Mucosa of descending colon (tissue), 3 donors: ENCODE results near the gene ZNF154. TPM values are rescaled to one million over a fixed set of nuclear protein-coding genes. Genes with fewer than 3 reads are reported as not detected.

Experiments used
- ATAC-seq: fragments of 200-7000 bp; cut with Tn5 transposase; one replicate; pipeline ENCODE4 v1.9.1; 2020; ENCODE audit warnings: mild to moderate bottlenecking, moderate library complexity
- DNase-seq, 3 donors: peaks; one replicate each; pipeline ENCODE4 v3.0.0-alpha.2; 2020
- H3K36me3 ChIP-seq: fragments of 200-600 bp; one replicate; pipeline ENCODE4 v1.8.0; 2021; ENCODE audit warnings: low read depth, mild to moderate bottlenecking
- H3K4me1 ChIP-seq: fragments of 200-600 bp; one replicate; pipeline ENCODE4 v1.8.0; 2021; ENCODE audit warnings: low read depth, mild to moderate bottlenecking
- H3K4me3 ChIP-seq: fragments of 200-600 bp; one replicate; pipeline ENCODE4 v1.8.0; 2021; ENCODE audit warnings: mild to moderate bottlenecking
- H3K9me3 ChIP-seq: fragments of 200-600 bp; one replicate; pipeline ENCODE4 v1.8.0; 2021; ENCODE audit warnings: mild to moderate bottlenecking
- intact Hi-C, 2 donors: fragments of 100-400 bp; cut with DNase I in 1 of 2; cut with micrococcal nuclease in 1 of 2; formaldehyde crosslinking; loops; one replicate each; pipeline versions ENCODE4 v1.11.0 to v1.11.1; 2022; cut with DNase I, micrococcal nuclease
- total RNA-seq, 3 donors: library from RNA; stranded (reverse); fragmentation: NEBNext Ultra II Directional in 2 of 3; extraction: Animal tissue kit (Norgen Biotek cat#: 25700) in 2 of 3; gene quantifications; one replicate each; pipeline versions ENCODE4 v1.2.1 to v1.2.4, GENCODE V29; 2021 to 2023
- TF ChIP-seq, protein P1 (sequence below): fragments of 200-600 bp; IDR thresholded peaks from one replicate; pipeline ENCODE4 v1.8.0; 2022; ENCODE audit warnings: antibody characterized with exemption, mild to moderate bottlenecking
- donor health status: DM: no; HTN: no; CAD: no; lungs with moderate emphysema.
- donor health status: DM: no; HTN: no; CAD: no.
- donor health status: DM: no; HTN: yes; CAD: no.

The ZNF154 gene
- total RNA-seq, 3 donors from 2014 or later: 0.72 to 13.7 (median 1.5) TPM

DNA sequence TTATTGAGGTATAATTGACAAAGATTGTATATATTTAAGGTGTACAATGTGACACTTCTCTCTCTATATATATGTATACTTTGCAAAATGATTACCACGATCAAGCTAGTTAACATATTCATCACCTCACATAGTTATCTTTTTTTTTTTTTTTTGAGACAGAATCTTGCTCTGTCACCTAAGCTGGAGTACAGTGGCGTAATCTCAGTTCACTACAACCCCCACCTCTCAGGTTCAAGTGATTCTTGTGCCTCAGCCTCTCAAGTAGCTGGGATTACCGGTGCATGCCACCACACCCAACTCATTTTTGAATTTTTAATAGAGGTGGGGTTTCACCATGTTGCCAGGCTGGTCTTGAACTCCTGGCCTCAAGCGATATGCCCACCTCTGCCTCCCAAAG is 36.5 kb downstream of the ZNF154 start:
- DNase-seq: no peak
- no peaks in the 10 kb centered on the region for H3K4me1 ChIP-seq

GRCh38 chr19:57671124-57671895 is 37.7 kb downstream of the ZNF154 start:
- ATAC-seq (no peak), DNase-seq (no peak)
- intact Hi-C loops: no loop called here
- H3K9me3 ChIP-seq: peaks cover 4% of the 10 kb centered on the region
- H3K4me3 ChIP-seq: no peak overlapping the region
- no peaks in the 10 kb centered on the region for H3K4me1 ChIP-seq
- TF ChIP-seq, protein P1, sequence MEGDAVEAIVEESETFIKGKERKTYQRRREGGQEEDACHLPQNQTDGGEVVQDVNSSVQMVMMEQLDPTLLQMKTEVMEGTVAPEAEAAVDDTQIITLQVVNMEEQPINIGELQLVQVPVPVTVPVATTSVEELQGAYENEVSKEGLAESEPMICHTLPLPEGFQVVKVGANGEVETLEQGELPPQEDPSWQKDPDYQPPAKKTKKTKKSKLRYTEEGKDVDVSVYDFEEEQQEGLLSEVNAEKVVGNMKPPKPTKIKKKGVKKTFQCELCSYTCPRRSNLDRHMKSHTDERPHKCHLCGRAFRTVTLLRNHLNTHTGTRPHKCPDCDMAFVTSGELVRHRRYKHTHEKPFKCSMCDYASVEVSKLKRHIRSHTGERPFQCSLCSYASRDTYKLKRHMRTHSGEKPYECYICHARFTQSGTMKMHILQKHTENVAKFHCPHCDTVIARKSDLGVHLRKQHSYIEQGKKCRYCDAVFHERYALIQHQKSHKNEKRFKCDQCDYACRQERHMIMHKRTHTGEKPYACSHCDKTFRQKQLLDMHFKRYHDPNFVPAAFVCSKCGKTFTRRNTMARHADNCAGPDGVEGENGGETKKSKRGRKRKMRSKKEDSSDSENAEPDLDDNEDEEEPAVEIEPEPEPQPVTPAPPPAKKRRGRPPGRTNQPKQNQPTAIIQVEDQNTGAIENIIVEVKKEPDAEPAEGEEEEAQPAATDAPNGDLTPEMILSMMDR: no peak
- H3K36me3 ChIP-seq: no peaks in the 10 kb centered on the region

More for the DNA sequence above, 36.5 kb downstream of the ZNF154 start:
- H3K4me3 ChIP-seq: no peak overlapping the region
- TF ChIP-seq, protein P1: no peak
- H3K9me3 ChIP-seq: peaks cover 7% of the 10 kb centered on the region
- ATAC-seq: no peak
- intact Hi-C loops: no loop called here
- H3K36me3 ChIP-seq: no peaks in the 10 kb centered on the region

DNA sequence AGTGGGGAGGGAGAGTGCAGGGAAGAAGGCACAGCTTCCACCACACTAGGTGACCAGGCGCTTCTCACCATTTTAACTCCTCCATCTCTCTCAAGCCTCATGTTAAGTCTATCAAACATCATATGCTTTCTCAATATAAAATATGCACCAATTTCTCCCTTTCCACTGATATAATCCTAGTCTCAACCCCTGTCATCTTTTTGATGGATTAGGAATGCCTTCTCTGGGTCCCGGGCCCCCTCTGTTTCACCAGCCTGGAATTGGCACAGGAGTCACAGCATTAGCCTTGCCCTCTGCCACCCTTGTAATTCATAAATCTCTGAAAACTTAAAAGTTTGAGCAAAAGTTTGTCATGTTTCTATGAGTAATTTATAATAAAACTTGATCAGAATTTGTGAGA is 40.4 kb downstream of the ZNF154 start, which contains the start of gene ZSCAN4:
Gene ZSCAN4 (plus strand): TSS at position 301 of the 400 bp plus-strand sequence. CDS start 7,211 bp downstream, outside the sequence.
- ATAC-seq (no peak), DNase-seq (no peak)
- H3K9me3 ChIP-seq: no peaks in the 10 kb centered on the region

DNA sequence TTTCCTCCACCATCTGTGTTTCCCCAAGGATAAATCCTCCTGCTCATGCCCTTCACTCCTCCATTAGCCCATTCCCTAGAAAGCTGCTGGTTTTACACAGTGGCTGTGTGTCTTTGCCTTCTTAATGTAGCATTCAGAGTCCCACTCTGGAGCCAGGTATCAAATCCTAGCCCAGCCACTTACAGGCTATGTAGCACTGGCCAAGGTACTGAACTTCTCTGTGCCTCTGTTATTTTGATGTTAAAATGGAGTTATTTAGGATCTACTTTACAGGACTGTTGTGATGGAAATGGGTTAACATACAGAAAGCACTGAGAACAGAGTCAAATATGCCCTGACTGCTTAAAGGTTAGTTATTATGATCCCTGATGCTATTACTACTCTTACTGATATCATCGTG is 41.8 kb downstream of the ZNF154 start:
- no peak for ATAC-seq
- intact Hi-C loops: no loop called here
- DNase-seq: no peak
- Histone ChIP-seq H3K36me3 (no peaks in the 10 kb centered on the region), H3K9me3 (no peaks in the 10 kb centered on the region), H3K4me3 (no peak overlapping the region), H3K4me1 (no peaks in the 10 kb centered on the region)
- TF ChIP-seq, protein P1: no peak

More for the DNA sequence above, 40.4 kb downstream of the ZNF154 start, which contains the start of gene ZSCAN4:
- TF ChIP-seq, protein P1: no peak
- H3K36me3 ChIP-seq: no peaks in the 10 kb centered on the region
- no peak within 1 kb of the TSS for H3K4me3 ChIP-seq
- intact Hi-C loops: no loop called here
- no peaks in the 10 kb centered on the region for H3K4me1 ChIP-seq

- Histone ChIP-seq H3K36me3 (no peaks in the 10 kb centered on the region), H3K4me3 (no peak overlapping the region), H3K4me1 (no peaks in the 10 kb centered on the region), H3K9me3 (no peaks in the 10 kb centered on the region)
- ATAC-seq: no peak
- intact Hi-C loops: no loop called here
- no peak for DNase-seq
- TF ChIP-seq, protein P1: no peak
Observed at GRCh38 chr19:57665261-57665806, 43.7 kb downstream of the ZNF154 start.
